GM23338 (cell line): ENCODE results near the gene ZNF441. TPM values are rescaled to one million over a fixed set of nuclear protein-coding genes. Genes with fewer than 3 reads are reported as not detected.

Experiments used
- ETS1 ChIP-seq: IDR thresholded peaks from 2 replicates; pipeline ENCODE4 v1.6.1; 2016; ENCODE audit warnings: antibody characterized with exemption
- EZH2 ChIP-seq: fragments of 200-600 bp; sonication (generic); IDR thresholded peaks from one replicate; pipeline ENCODE4 v1.8.0; 2017; ENCODE audit warnings: antibody characterized with exemption, mild to moderate bottlenecking, low read depth; ENCODE audit not compliant: unreplicated experiment
- EZH2phosphoT487 ChIP-seq: fragments of 200-600 bp; sonication (generic); IDR thresholded peaks from one replicate; pipeline ENCODE4 v1.8.1; 2018; ENCODE audit warnings: antibody characterized with exemption; ENCODE audit not compliant: unreplicated experiment
- NANOG ChIP-seq: IDR thresholded peaks from 2 replicates; pipeline ENCODE4 v1.6.1; 2016; ENCODE audit warnings: antibody characterized with exemption, borderline replicate concordance
- ZNF114 ChIP-seq: fragments of 250-450 bp; sonication (Bioruptor Pico); IDR thresholded peaks from 2 replicates; pipeline ENCODE4 v1.5.0; 2020; ENCODE audit warnings: mild to moderate bottlenecking, moderate library complexity
- ZNF331 ChIP-seq: fragments of 250-450 bp; sonication (Bioruptor Pico); IDR thresholded peaks from 2 replicates; pipeline ENCODE4 v1.5.0; 2020; ENCODE audit warnings: low read depth, mild to moderate bottlenecking, moderate library complexity
- ZNF462 ChIP-seq: fragments of 250-450 bp; sonication (Bioruptor Pico); IDR thresholded peaks from 2 replicates; pipeline ENCODE4 v1.5.0; 2020; ENCODE audit warnings: mild to moderate bottlenecking, moderate library complexity
- polyA plus RNA-seq: library from polyadenylated mRNA; unstranded; fragments of >200 nt; fragmentation: Nextera tagmentation; extraction: Ambion mirVana; gene quantifications from 2 replicates; pipeline ENCODE4 v1.2.1, GENCODE V29; 2016
- total RNA-seq: library from RNA; depleted of rRNA; stranded (reverse); fragments of >200 nt; shearing (Covaris generic); gene quantifications from 2 replicates; pipeline ENCODE4 v1.2.3, GENCODE V29; 2014

Gene ZNF441
- total and polyA plus RNA-seq, 2 experiments from 2014 or later = 0.40 to 0.52 TPM

- TF ChIP-seq ZNF462 (no peak), ZNF114 (no peak), EZH2 (no peak), ETS1 (no peak), NANOG (no peak), EZH2phosphoT487 (no peak), ZNF331 (CRISPR knock-in tag) (no peak)
Observed at GRCh38 chr19:11821474-11822109, 54.8 kb downstream of the ZNF441 start (continued).
